HTERT RPE-1 (cell line): Measurements from ENCODE around the gene OIT3.

ENCODE experiments used
- in situ Hi-C: fragments of 300-500 bp; cut with MboI; formaldehyde crosslinking; loops from 4 replicates; pipeline ENCODE4 v1.14.3; 2020; ENCODE audit warnings: low sequenced_read_pairs

Gene OIT3

GRCh38 chr10:72951760-72952159, 58.2 kb downstream of the OIT3 start:
- in situ Hi-C loops = no loop called here

- in situ Hi-C loops = no loop called here
These were observed 58.6 kb downstream of the OIT3 start for GRCh38 chr10:72952189-72952588.

- in situ Hi-C loops = no loop called here
These were observed 59.2 kb downstream of the OIT3 start for GRCh38 chr10:72952642-72953158.

- in situ Hi-C loops = no loop called here
These were observed 60.1 kb downstream of the OIT3 start for GRCh38 chr10:72953687-72954086.

GRCh38 chr10:72954230-72954595, 60.7 kb downstream of the OIT3 start:
- in situ Hi-C loops = no loop called here

GRCh38 chr10:72954596-72955554, 61.3 kb downstream of the OIT3 start, which contains the start of gene PLA2G12B:
Gene PLA2G12B (minus strand): TSS chr10:72954806. CDS start chr10:72954685, 121 bp downstream.
- in situ Hi-C loops = no loop called here

- in situ Hi-C loops = no loop called here
These were observed 62.5 kb downstream of the OIT3 start for GRCh38 chr10:72956001-72956400.

- in situ Hi-C loops = no loop called here
These were observed 83.3 kb downstream of the OIT3 start for GRCh38 chr10:72976886-72977285.

GRCh38 chr10:72979709-72980108, 86.2 kb downstream of the OIT3 start:
- in situ Hi-C loops = no loop called here

GRCh38 chr10:72980348-72980747, 86.8 kb downstream of the OIT3 start:
- in situ Hi-C loops = no loop called here

- in situ Hi-C loops = no loop called here
These were observed 87.7 kb downstream of the OIT3 start for GRCh38 chr10:72981028-72981881.

GRCh38 chr10:72981882-72982529, 88.5 kb downstream of the OIT3 start:
- in situ Hi-C loops = no loop called here
